Smooth muscle cell (in vitro differentiated cells): Measurements from ENCODE around the gene ODAD3. TPM values are rescaled to one million over a fixed set of nuclear protein-coding genes. Genes with fewer than 3 reads are reported as not detected.

Experiments used
- DNase-seq: peaks from one replicate; lab custom pipeline; 2025; ENCODE audit not compliant: unreplicated experiment; lab: John Stamatoyannopoulos, UW
- H2AFZ ChIP-seq: fragments of 200-600 bp; sonication (generic); 2 replicates; pipeline ENCODE4 v1.6.0; 2016; ENCODE audit warnings: antibody characterized with exemption, low read depth, mild to moderate bottlenecking
- H3F3A ChIP-seq: fragments of 200-600 bp; sonication (generic); 2 replicates; pipeline ENCODE4 v1.6.0; 2017; ENCODE audit warnings: antibody characterized with exemption, low read depth
- H3K27ac ChIP-seq: fragments of 200-600 bp; sonication (generic); 2 replicates; pipeline ENCODE4 v1.5.1; 2016; ENCODE audit warnings: low read depth, mild to moderate bottlenecking
- H3K27me3 ChIP-seq: fragments of 200-600 bp; sonication (generic); 2 replicates; pipeline ENCODE4 v1.6.1; 2016; ENCODE audit warnings: low read depth, mild to moderate bottlenecking
- H3K36me3 ChIP-seq: fragments of 200-600 bp; sonication (generic); 2 replicates; pipeline ENCODE4 v1.5.1; 2016; ENCODE audit warnings: low read depth
- H3K4me1 ChIP-seq: fragments of 200-600 bp; sonication (generic); 2 replicates; pipeline ENCODE4 v1.5.1; 2016; ENCODE audit warnings: low read depth
- H3K4me2 ChIP-seq: fragments of 200-600 bp; sonication (generic); 2 replicates; pipeline ENCODE4 v1.6.0; 2016; ENCODE audit warnings: mild to moderate bottlenecking
- H3K4me3 ChIP-seq: fragments of 200-600 bp; sonication (generic); 2 replicates; pipeline ENCODE4 v1.5.1; 2016; ENCODE audit warnings: mild to moderate bottlenecking
- H3K79me2 ChIP-seq: fragments of 200-600 bp; sonication (generic); 2 replicates; pipeline ENCODE4 v1.6.0; 2016; ENCODE audit warnings: low read depth, mild to moderate bottlenecking
- H3K9ac ChIP-seq: fragments of 200-600 bp; sonication (generic); 2 replicates; pipeline ENCODE4 v1.6.0; 2016; ENCODE audit warnings: low read depth
- H3K9me3 ChIP-seq: fragments of 200-600 bp; sonication (generic); replicated peaks from 2 replicates; pipeline ENCODE4 v1.5.1; 2016; ENCODE audit warnings: low read depth
- H4K20me1 ChIP-seq: fragments of 200-600 bp; sonication (generic); 2 replicates; pipeline ENCODE4 v1.6.0; 2016; ENCODE audit warnings: low read depth
- WGBS: methylation state at CpG from one replicate; pipeline ENCODE4 v1.1.7; 2016; ENCODE audit warnings: low lambda C conversion rate; 5-methylcytosine and 5-hydroxymethylcytosine counted together
- polyA plus RNA-seq: library from polyadenylated mRNA; unstranded; fragments of >200 nt; fragmentation: Nextera tagmentation; extraction: Ambion mirVana; gene quantifications from 2 replicates; pipeline ENCODE4 v1.2.1, GENCODE V29; 2016
- total RNA-seq: library from RNA; depleted of rRNA; stranded (reverse); fragments of >200 nt; gene quantifications from 2 replicates; pipeline ENCODE4 v1.2.3, GENCODE V29; 2014
- TF ChIP-seq, protein P1 (sequence below): fragments of 200-600 bp; sonication (generic); IDR thresholded peaks from 2 replicates; pipeline ENCODE4 v1.5.1; 2017; ENCODE audit warnings: borderline replicate concordance, mild to moderate bottlenecking, antibody characterized with exemption; ENCODE audit not compliant: insufficient read depth, poor library complexity, severe bottlenecking

The ODAD3 gene
- total and polyA plus RNA-seq, 2 experiments from 2014 or later, result 5.1 TPM; not detected in 1

DNA sequence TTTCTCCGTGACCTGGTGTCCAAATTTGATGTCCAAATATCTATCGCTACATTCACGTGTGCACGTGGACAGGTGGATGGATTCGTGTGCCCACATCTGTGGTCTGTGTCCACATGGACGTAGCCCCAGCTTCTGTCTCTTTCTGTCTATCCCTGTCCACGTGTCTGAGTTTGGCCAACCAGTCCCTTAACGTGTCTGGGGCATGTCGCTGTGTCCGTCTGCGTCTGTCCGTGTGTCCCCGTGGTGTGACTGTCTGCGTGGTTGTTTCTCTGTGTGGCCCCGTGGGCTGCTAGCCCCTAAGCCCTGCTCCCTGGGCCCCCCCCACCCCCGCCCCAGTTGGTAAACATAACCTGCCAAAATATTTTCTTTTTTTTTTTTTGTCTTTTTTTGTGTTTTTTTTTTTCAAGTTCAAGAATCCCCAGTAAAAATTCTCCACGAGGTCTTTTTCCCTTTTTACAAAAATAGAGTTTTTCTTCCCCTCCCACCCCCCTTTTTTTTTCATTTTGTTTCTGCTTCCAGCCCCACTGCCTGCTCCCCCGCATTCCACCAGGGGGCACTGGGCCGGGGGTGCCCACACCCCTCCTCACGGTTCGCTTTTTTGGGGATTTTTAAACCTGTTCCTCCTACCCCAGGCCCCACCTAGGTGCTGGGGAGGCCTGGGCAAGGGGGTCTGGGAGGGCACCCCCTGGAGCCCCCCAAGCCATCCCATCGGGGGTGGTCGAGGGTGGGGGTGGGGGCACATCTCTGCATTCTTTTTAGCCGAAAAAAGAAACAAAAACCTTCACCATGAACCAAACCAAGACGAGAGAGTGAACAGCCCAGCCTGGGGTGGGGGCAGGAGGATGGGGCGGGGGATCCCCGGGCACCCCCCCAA, 18.8 kb upstream of the ODAD3 start:
- Histone ChIP-seq H3K36me3 (no peaks in the 10 kb centered on the region), H2AFZ (no peak overlapping the region), H3K4me3 (no peak overlapping the region), H4K20me1 (no peaks in the 10 kb centered on the region), H3F3A (no peaks in the 10 kb centered on the region), H3K4me2 (no peak overlapping the region), H3K79me2 (no peaks in the 10 kb centered on the region), H3K9me3 (no peaks in the 10 kb centered on the region), H3K27me3 (no peaks in the 10 kb centered on the region), H3K4me1 (peaks cover 12% of the 10 kb centered on the region), H3K9ac (no peak overlapping the region), H3K27ac (no peak overlapping the region)
- TF ChIP-seq, protein P1, sequence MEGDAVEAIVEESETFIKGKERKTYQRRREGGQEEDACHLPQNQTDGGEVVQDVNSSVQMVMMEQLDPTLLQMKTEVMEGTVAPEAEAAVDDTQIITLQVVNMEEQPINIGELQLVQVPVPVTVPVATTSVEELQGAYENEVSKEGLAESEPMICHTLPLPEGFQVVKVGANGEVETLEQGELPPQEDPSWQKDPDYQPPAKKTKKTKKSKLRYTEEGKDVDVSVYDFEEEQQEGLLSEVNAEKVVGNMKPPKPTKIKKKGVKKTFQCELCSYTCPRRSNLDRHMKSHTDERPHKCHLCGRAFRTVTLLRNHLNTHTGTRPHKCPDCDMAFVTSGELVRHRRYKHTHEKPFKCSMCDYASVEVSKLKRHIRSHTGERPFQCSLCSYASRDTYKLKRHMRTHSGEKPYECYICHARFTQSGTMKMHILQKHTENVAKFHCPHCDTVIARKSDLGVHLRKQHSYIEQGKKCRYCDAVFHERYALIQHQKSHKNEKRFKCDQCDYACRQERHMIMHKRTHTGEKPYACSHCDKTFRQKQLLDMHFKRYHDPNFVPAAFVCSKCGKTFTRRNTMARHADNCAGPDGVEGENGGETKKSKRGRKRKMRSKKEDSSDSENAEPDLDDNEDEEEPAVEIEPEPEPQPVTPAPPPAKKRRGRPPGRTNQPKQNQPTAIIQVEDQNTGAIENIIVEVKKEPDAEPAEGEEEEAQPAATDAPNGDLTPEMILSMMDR, result peak; percentile 31
- WGBS, result 82% methylated on average over 23 of the region's 27 CpGs
- DNase-seq, result no peak

DNA sequence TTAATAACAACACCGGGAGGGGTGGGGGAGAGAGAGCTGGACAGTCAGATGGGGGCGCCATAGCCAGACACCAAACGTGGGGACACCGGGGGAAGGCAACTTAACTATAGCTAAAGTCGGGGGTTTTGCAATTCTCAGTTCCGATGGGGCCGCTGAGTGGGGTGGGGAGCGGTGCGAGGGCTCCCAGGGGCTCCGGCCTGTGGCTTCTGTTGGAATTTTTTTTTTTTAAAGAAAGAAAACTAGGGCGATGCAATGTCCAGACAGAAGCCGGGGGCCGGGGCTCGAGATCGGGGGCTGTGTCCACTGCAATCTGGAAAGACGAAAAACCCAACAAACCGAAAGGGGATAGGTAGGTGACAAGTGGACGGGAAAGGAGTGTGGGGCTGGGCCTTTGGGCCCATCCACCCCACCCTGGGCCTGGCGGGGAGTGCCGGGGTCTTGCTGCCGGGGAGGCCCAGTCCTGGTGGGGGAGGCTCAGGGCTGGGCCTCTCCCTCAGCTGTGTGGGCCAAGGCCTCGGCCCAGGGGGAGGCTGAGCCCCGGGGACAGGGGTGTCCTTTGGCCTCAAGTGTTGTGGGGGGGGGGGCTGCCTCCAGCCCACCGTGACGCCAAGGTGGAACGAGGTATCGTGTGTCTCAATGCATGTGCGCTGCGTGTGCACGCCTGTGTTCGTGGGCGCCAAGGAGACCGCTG, 17.8 kb upstream of the ODAD3 start:
- no peak overlapping the region for H3K4me2 ChIP-seq
- no peak overlapping the region for H2AFZ ChIP-seq
- no peak overlapping the region for H3K9ac ChIP-seq
- TF ChIP-seq, protein P1, result no peak
- no peak overlapping the region for H3K4me3 ChIP-seq
- peaks cover 12% of the 10 kb centered on the region for H3K4me1 ChIP-seq
- WGBS, result 88% methylated on average over 28 of the region's 33 CpGs
- H3K36me3 ChIP-seq, result no peaks in the 10 kb centered on the region
- no peaks in the 10 kb centered on the region for H3K9me3 ChIP-seq
- no peak overlapping the region for H3K27ac ChIP-seq
- H3F3A ChIP-seq, result no peaks in the 10 kb centered on the region
- no peaks in the 10 kb centered on the region for H4K20me1 ChIP-seq
- H3K27me3 ChIP-seq, result no peaks in the 10 kb centered on the region
- DNase-seq, result no peak
- no peaks in the 10 kb centered on the region for H3K79me2 ChIP-seq

DNA sequence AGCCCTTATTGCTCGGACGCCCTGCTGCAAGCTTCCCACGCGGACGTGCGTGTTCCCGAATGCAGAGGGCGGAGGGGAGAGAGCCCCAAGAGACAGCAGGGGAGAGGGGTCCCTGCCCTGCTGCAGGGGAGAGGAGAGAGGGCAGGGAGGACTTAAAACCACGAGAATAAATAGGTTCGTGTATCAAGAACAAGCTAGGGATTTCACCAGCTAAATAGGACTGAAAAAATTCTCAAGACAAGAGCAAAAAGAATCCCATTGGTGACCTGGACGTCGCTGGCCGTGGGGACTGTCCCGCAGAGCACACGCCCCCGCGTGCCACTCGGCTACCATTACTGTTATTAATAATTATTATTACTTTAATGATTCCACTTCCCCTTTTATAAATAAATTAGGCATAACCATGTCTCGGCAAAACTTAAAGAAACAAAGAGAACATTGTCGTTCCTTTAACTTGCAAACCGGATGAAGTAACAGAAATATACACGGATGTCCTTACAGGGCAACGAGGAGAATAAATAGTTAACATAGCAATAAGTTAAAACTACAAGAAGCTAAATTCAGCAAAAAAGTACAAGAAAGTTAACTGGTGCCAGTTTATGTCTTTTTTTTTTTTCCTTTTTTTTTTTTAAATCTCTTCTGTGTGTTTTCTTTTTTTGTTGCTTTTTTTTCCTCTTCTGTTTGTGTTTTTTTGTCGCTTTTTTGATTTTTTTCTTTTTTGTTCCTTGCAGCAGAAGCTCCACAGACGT, 17.1 kb upstream of the ODAD3 start:
- Histone ChIP-seq H3K9ac (no peak overlapping the region), H3K79me2 (no peaks in the 10 kb centered on the region), H3K4me3 (no peak overlapping the region), H3K4me1 (peaks cover 12% of the 10 kb centered on the region), H3K9me3 (no peaks in the 10 kb centered on the region), H3K36me3 (no peaks in the 10 kb centered on the region), H3K27ac (no peak overlapping the region), H3K27me3 (no peaks in the 10 kb centered on the region), H4K20me1 (no peaks in the 10 kb centered on the region), H2AFZ (no peak overlapping the region), H3K4me2 (no peak overlapping the region), H3F3A (no peaks in the 10 kb centered on the region)
- DNase-seq, result no peak
- TF ChIP-seq, protein P1, result no peak
- 68% methylated on average over 25 of the region's 25 CpGs for WGBS
